GM23338 (cell line): ENCODE measurements around the gene NAA10. TPM values are rescaled to one million over a fixed set of nuclear protein-coding genes. Genes with fewer than 3 reads are reported as not detected.
A peak's percentile ranks its signal among the peaks of the same experiment; 100 is the strongest.

ENCODE experiments used
- ATAC-seq: fragments of 200-7000 bp; cut with Tn5 transposase; 3 replicates; pipeline ENCODE4 v1.9.1; 2020
- DNase-seq: peaks from one replicate; pipeline ENCODE4 v3.0.0-alpha.2; 2015; ENCODE audit warnings: low spot score
- H2AFZ ChIP-seq: fragments of 200-600 bp; sonication (generic); 2 replicates; pipeline ENCODE4 v1.8.0; 2016; ENCODE audit warnings: antibody characterized with exemption, mild to moderate bottlenecking, moderate library complexity
- H3F3A ChIP-seq: fragments of 200-600 bp; sonication (generic); replicated peaks from 2 replicates; pipeline ENCODE4 v1.8.0; 2017; ENCODE audit warnings: antibody characterized with exemption, mixed run types, low read depth
- H3K27ac ChIP-seq: fragments of 200-600 bp; sonication (generic); 2 replicates; pipeline ENCODE4 v1.6.1; 2016; ENCODE audit warnings: low read depth
- H3K27me3 ChIP-seq: fragments of 200-600 bp; sonication (generic); 2 replicates; pipeline ENCODE4 v1.8.0; 2016; ENCODE audit warnings: mild to moderate bottlenecking, mixed run types, moderate library complexity; ENCODE audit not compliant: insufficient read depth
- H3K36me3 ChIP-seq: fragments of 200-600 bp; sonication (generic); 2 replicates; pipeline ENCODE4 v1.8.0; 2016; ENCODE audit warnings: mild to moderate bottlenecking; ENCODE audit not compliant: insufficient read depth
- H3K4me1 ChIP-seq: fragments of 200-600 bp; sonication (generic); 2 replicates; pipeline ENCODE4 v1.8.0; 2016; ENCODE audit warnings: mild to moderate bottlenecking, moderate library complexity; ENCODE audit not compliant: insufficient read depth
- H3K4me2 ChIP-seq: fragments of 200-600 bp; sonication (generic); 2 replicates; pipeline ENCODE4 v1.7.1; 2017; ENCODE audit warnings: mixed run types
- H3K4me3 ChIP-seq: fragments of 200-600 bp; sonication (generic); 2 replicates; pipeline ENCODE4 v1.6.1; 2016; ENCODE audit warnings: mixed run types
- H3K79me2 ChIP-seq: fragments of 200-600 bp; sonication (generic); replicated peaks from 2 replicates; pipeline ENCODE4 v1.8.0; 2017; ENCODE audit warnings: mild to moderate bottlenecking; ENCODE audit not compliant: insufficient read depth
- H3K9me2 ChIP-seq: fragments of 200-600 bp; sonication (generic); 2 replicates; pipeline ENCODE4 v1.8.0; 2017; ENCODE audit not compliant: insufficient read depth
- H4K20me1 ChIP-seq: fragments of 200-600 bp; sonication (generic); replicated peaks from 2 replicates; pipeline ENCODE4 v1.8.0; 2017; ENCODE audit warnings: mild to moderate bottlenecking; ENCODE audit not compliant: insufficient read depth
- H3K27ac Mint-ChIP-seq: 2 replicates; pipeline ENCODE4 v1.8.0; 2020; ENCODE audit warnings: inconsistent platforms, mild to moderate bottlenecking, moderate library complexity, mixed read lengths
- H3K27me3 Mint-ChIP-seq: 3 replicates; pipeline ENCODE4 v1.8.0; 2022; ENCODE audit warnings: low read depth, mild to moderate bottlenecking, moderate library complexity, mixed read lengths, inconsistent platforms; ENCODE audit not compliant: insufficient read depth, poor library complexity
- H3K36me3 Mint-ChIP-seq: 3 replicates; pipeline ENCODE4 v1.8.0; 2021; ENCODE audit warnings: low read depth, mild to moderate bottlenecking, inconsistent platforms, moderate library complexity, mixed read lengths
- H3K4me1 Mint-ChIP-seq: 3 replicates; pipeline ENCODE4 v1.8.0; 2020; ENCODE audit warnings: mild to moderate bottlenecking, inconsistent platforms, mixed read lengths
- H3K4me3 Mint-ChIP-seq: 3 replicates; pipeline ENCODE4 v1.8.0; 2021; ENCODE audit warnings: moderate library complexity, mild to moderate bottlenecking, inconsistent platforms, mixed read lengths
- H3K9me3 Mint-ChIP-seq: 3 replicates; pipeline ENCODE4 v1.8.0; 2020; ENCODE audit warnings: moderate library complexity, mild to moderate bottlenecking, inconsistent platforms, mixed read lengths
- EZH2 ChIP-seq: fragments of 200-600 bp; sonication (generic); IDR thresholded peaks from one replicate; pipeline ENCODE4 v1.8.0; 2017; ENCODE audit warnings: antibody characterized with exemption, mild to moderate bottlenecking, low read depth; ENCODE audit not compliant: unreplicated experiment
- JUNB ChIP-seq: IDR thresholded peaks from one replicate; pipeline ENCODE4 v1.6.1; 2016; ENCODE audit warnings: antibody characterized with exemption; ENCODE audit not compliant: unreplicated experiment
- NANOG ChIP-seq: IDR thresholded peaks from 2 replicates; pipeline ENCODE4 v1.6.1; 2016; ENCODE audit warnings: antibody characterized with exemption, borderline replicate concordance
- POLR2AphosphoS5 ChIP-seq: IDR thresholded peaks from 2 replicates; pipeline ENCODE4 v1.6.1; 2016; ENCODE audit warnings: antibody characterized with exemption, low read depth
- polyA plus RNA-seq: library from polyadenylated mRNA; unstranded; fragments of >200 nt; fragmentation: Nextera tagmentation; extraction: Ambion mirVana; gene quantifications from 2 replicates; pipeline ENCODE4 v1.2.1, GENCODE V29; 2016
- total RNA-seq: library from RNA; depleted of rRNA; stranded (reverse); fragments of >200 nt; shearing (Covaris generic); gene quantifications from 2 replicates; pipeline ENCODE4 v1.2.3, GENCODE V29; 2014
- TF ChIP-seq, protein P1 (sequence below): IDR thresholded peaks from one replicate; pipeline ENCODE4 v1.6.1; 2018; ENCODE audit warnings: antibody characterized with exemption; ENCODE audit not compliant: unreplicated experiment
- TF ChIP-seq, protein P2 (sequence below), 2 experiments: fragments of 200-600 bp in 1 of 2; sonication (generic) in 1 of 2; conservative IDR thresholded peaks; 2 replicates each; pipeline versions ENCODE4 v1.5.1 to v1.6.1; 2016 to 2017; ENCODE audit warnings: antibody characterized with exemption in 2 of 2, low read depth in 2 of 2, mild to moderate bottlenecking in 2 of 2, moderate library complexity in 1 of 2

NAA10 gene
- total and polyA plus RNA-seq, 2 experiments from 2014 or later: 136 to 145 TPM

DNA sequence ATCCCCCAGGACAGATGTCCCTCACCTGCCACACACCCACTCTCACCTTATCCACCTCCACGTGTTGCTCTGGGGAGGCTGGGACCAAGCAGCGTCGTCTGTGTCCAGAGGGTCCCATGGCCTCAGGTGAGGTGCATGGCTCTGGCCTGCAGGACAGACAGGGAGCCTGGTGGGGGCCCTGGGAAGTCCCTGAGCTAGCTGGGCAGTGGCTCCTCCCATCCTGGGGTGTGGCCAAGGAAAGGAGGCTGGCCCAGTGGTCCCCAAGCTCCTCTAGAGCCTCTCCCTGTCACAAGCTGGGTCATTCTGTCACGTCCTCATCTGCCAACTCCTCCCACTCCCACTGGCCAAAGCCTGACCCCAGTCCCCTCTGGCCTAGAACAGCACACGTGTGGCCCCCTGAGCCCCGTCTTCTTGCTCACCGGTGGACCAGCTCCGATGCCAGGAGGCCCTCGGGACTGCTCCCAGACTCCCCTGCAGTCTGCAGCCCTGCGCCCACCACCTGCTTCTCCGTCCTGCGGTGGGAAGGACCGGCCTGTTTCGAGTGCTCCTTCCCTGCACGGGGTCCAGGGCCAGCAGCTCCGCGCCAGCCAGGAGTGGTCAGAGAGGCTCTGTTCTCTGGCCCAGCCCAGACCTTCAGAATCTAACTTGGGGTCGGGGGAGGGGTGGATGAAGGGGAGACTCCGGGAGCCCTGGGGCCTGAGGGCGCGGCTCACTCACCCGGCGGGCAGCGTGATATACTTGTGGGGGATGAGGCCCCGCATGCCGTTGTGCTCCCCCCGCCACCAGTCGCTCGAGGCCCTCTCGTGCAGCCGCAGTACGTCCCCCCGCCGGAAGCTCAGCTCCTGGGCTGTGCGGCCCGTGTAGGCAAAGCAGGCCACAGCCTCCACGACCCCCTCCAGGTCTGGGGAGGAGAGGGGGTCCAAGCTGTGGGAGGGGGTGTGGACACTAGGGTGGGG lies 25.5 kb downstream of the NAA10 start:
- no peak for TF ChIP-seq POLR2AphosphoS5
- TF ChIP-seq, protein P1, sequence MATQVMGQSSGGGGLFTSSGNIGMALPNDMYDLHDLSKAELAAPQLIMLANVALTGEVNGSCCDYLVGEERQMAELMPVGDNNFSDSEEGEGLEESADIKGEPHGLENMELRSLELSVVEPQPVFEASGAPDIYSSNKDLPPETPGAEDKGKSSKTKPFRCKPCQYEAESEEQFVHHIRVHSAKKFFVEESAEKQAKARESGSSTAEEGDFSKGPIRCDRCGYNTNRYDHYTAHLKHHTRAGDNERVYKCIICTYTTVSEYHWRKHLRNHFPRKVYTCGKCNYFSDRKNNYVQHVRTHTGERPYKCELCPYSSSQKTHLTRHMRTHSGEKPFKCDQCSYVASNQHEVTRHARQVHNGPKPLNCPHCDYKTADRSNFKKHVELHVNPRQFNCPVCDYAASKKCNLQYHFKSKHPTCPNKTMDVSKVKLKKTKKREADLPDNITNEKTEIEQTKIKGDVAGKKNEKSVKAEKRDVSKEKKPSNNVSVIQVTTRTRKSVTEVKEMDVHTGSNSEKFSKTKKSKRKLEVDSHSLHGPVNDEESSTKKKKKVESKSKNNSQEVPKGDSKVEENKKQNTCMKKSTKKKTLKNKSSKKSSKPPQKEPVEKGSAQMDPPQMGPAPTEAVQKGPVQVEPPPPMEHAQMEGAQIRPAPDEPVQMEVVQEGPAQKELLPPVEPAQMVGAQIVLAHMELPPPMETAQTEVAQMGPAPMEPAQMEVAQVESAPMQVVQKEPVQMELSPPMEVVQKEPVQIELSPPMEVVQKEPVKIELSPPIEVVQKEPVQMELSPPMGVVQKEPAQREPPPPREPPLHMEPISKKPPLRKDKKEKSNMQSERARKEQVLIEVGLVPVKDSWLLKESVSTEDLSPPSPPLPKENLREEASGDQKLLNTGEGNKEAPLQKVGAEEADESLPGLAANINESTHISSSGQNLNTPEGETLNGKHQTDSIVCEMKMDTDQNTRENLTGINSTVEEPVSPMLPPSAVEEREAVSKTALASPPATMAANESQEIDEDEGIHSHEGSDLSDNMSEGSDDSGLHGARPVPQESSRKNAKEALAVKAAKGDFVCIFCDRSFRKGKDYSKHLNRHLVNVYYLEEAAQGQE: no peak
- no peak for TF ChIP-seq NANOG
- no peak for TF ChIP-seq JUNB
- Mint-ChIP-seq H3K4me1 (peaks cover 3% of the 10 kb centered on the region; the same call in 2 of the 3 replicates), H3K9me3 (no peaks in the 10 kb centered on the region), H3K27ac (no peak overlapping the region), H3K36me3 (peaks cover 6% of the 10 kb centered on the region; the same call in 2 of the 3 replicates), H3K27me3 (no peaks in the 10 kb centered on the region), H3K4me3 (no peak overlapping the region)
- Histone ChIP-seq H3K4me1 (no peaks in the 10 kb centered on the region), H3K79me2 (no peaks in the 10 kb centered on the region), H3F3A (no peaks in the 10 kb centered on the region), H3K27me3 (no peaks in the 10 kb centered on the region), H3K4me2 (no peak overlapping the region), H3K27ac (no peak overlapping the region), H4K20me1 (no peaks in the 10 kb centered on the region), H2AFZ (no peak overlapping the region), H3K4me3 (no peak overlapping the region), H3K9me2 (no peaks in the 10 kb centered on the region), H3K36me3 (no peaks in the 10 kb centered on the region)
- DNase-seq: peak; percentile 49
- ATAC-seq: peak; percentile 81

DNA sequence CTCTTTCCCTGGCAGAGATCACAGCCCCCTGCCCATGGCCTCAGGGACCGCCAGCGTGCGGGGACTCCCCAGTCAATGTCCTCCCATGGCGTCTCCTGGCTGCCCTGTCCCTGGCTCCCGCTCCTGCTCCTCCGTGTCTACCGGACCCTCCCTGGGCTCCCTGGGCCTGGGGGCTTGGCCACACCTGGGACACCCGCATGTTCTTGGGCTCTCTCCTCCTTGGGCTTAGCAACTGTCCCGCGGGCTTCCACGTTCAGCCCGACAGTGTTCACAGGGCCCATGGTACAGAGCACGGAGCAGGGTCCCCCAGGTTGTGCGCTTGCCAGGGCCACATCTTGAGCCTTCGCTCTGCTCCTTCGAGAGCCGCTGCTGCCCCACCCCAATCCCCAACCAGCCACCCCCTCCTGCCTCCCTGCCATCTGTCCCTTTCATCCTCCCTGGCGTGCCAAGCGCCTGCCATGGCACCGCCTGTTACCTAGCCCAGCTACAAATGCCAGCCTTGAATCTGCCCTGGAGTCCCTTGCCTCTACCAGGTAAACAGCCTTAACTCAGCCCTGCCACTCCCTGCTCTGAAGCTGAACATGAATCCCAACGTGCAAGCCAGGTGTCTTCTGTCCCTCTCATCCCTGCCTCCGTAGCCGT lies 26.5 kb downstream of the NAA10 start:
- no peaks in the 10 kb centered on the region for H3K79me2 ChIP-seq
- no peaks in the 10 kb centered on the region for H4K20me1 ChIP-seq
- H2AFZ ChIP-seq: no peak overlapping the region
- H3K4me3 ChIP-seq: no peak overlapping the region
- H3K27me3 ChIP-seq: no peaks in the 10 kb centered on the region
- Mint-ChIP-seq H3K9me3 (no peaks in the 10 kb centered on the region), H3K27ac (no peak overlapping the region), H3K36me3 (peaks cover 6% of the 10 kb centered on the region; the same call in 2 of the 3 replicates), H3K4me3 (no peak overlapping the region), H3K27me3 (peaks cover 4% of the 10 kb centered on the region), H3K4me1 (peaks cover 9% of the 10 kb centered on the region; the same call in 2 of the 3 replicates)
- DNase-seq (no peak), ATAC-seq (no peak)
- no peak overlapping the region for H3K4me2 ChIP-seq
- H3K4me1 ChIP-seq: no peaks in the 10 kb centered on the region
- no peaks in the 10 kb centered on the region for H3K36me3 ChIP-seq
- H3K9me2 ChIP-seq: no peaks in the 10 kb centered on the region
- no peak overlapping the region for H3K27ac ChIP-seq
- no peaks in the 10 kb centered on the region for H3F3A ChIP-seq
- no peak for TF ChIP-seq EZH2
- TF ChIP-seq, protein P1: no peak
- TF ChIP-seq, protein P2, sequence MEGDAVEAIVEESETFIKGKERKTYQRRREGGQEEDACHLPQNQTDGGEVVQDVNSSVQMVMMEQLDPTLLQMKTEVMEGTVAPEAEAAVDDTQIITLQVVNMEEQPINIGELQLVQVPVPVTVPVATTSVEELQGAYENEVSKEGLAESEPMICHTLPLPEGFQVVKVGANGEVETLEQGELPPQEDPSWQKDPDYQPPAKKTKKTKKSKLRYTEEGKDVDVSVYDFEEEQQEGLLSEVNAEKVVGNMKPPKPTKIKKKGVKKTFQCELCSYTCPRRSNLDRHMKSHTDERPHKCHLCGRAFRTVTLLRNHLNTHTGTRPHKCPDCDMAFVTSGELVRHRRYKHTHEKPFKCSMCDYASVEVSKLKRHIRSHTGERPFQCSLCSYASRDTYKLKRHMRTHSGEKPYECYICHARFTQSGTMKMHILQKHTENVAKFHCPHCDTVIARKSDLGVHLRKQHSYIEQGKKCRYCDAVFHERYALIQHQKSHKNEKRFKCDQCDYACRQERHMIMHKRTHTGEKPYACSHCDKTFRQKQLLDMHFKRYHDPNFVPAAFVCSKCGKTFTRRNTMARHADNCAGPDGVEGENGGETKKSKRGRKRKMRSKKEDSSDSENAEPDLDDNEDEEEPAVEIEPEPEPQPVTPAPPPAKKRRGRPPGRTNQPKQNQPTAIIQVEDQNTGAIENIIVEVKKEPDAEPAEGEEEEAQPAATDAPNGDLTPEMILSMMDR (conservative IDR thresholded peaks at IDR 0.05; ENCODE audit: low read depth in 2 of 2): no peak
